ENCODE data around the gene SPDYE1.
"Not testable (repeated sequence)": the region's sequence is repeated elsewhere in the genome, so short reads cannot be mapped to it uniquely, and the experiment has no call there.

Gene SPDYE1

GRCh38 chr7:43982848-43983247 is 14.8 kb upstream of the SPDYE1 start:
- ATAC-seq; DNase-seq; H3K27ac Mint-ChIP-seq; H3K27me3 Mint-ChIP-seq; H3K9me3 Mint-ChIP-seq; H3K36me3 Mint-ChIP-seq (ENCODE audit: low read depth); H3K4me3 Mint-ChIP-seq; H3K4me1 Mint-ChIP-seq: not testable (repeated sequence)

GRCh38 chr7:43983736-43984135 is 14.0 kb upstream of the SPDYE1 start:
- not testable (repeated sequence) for ATAC-seq; DNase-seq; H3K9me3 Mint-ChIP-seq; H3K27me3 Mint-ChIP-seq; H3K4me3 Mint-ChIP-seq; H3K27ac Mint-ChIP-seq; H3K4me1 Mint-ChIP-seq; H3K36me3 Mint-ChIP-seq (ENCODE audit: low read depth)

GRCh38 chr7:43985904-43986864 is 11.5 kb upstream of the SPDYE1 start:
- not testable (repeated sequence) for H3K4me3 Mint-ChIP-seq; H3K36me3 Mint-ChIP-seq (ENCODE audit: low read depth); H3K27me3 Mint-ChIP-seq; H3K4me1 Mint-ChIP-seq; H3K27ac Mint-ChIP-seq; H3K9me3 Mint-ChIP-seq
- DNase-seq (peak; percentile 90), ATAC-seq (peak; percentile 89)

GRCh38 chr7:43987476-43987875 is 10.2 kb upstream of the SPDYE1 start:
- ATAC-seq; H3K4me3 Mint-ChIP-seq; H3K36me3 Mint-ChIP-seq (ENCODE audit: low read depth); H3K9me3 Mint-ChIP-seq; H3K27me3 Mint-ChIP-seq; H3K27ac Mint-ChIP-seq; H3K4me1 Mint-ChIP-seq; DNase-seq: not testable (repeated sequence)

GRCh38 chr7:43990011-43990585 is 7.6 kb upstream of the SPDYE1 start:
- H3K4me3 Mint-ChIP-seq; H3K27ac Mint-ChIP-seq; H3K9me3 Mint-ChIP-seq; H3K4me1 Mint-ChIP-seq; DNase-seq; H3K27me3 Mint-ChIP-seq; ATAC-seq; H3K36me3 Mint-ChIP-seq (ENCODE audit: low read depth): not testable (repeated sequence)

GRCh38 chr7:43990829-43991228 is 6.9 kb upstream of the SPDYE1 start:
- H3K4me3 Mint-ChIP-seq; H3K27me3 Mint-ChIP-seq; H3K27ac Mint-ChIP-seq; H3K9me3 Mint-ChIP-seq; H3K36me3 Mint-ChIP-seq (ENCODE audit: low read depth); DNase-seq; H3K4me1 Mint-ChIP-seq; ATAC-seq: not testable (repeated sequence)

GRCh38 chr7:43992896-43993295 is 4.8 kb upstream of the SPDYE1 start:
- not testable (repeated sequence) for H3K27me3 Mint-ChIP-seq; H3K36me3 Mint-ChIP-seq (ENCODE audit: low read depth); H3K9me3 Mint-ChIP-seq; DNase-seq; H3K4me3 Mint-ChIP-seq; H3K4me1 Mint-ChIP-seq; H3K27ac Mint-ChIP-seq
- ATAC-seq: peak; percentile 63

- not testable (repeated sequence) for DNase-seq; H3K4me1 Mint-ChIP-seq; H3K9me3 Mint-ChIP-seq; H3K27me3 Mint-ChIP-seq; H3K36me3 Mint-ChIP-seq (ENCODE audit: low read depth); H3K27ac Mint-ChIP-seq; H3K4me3 Mint-ChIP-seq; ATAC-seq
These were observed 3.0 kb upstream of the SPDYE1 start for GRCh38 chr7:43994681-43995080.

- DNase-seq, H3K4me1 Mint-ChIP-seq: not testable (repeated sequence)
These were observed 14.4 kb downstream of the SPDYE1 start for GRCh38 chr7:44012081-44012480.

GRCh38 chr7:44015090-44015489 is 17.4 kb downstream of the SPDYE1 start:
- not testable (repeated sequence) for H3K27me3 Mint-ChIP-seq; ATAC-seq; H3K4me3 Mint-ChIP-seq; DNase-seq; H3K36me3 Mint-ChIP-seq (ENCODE audit: low read depth); H3K9me3 Mint-ChIP-seq; H3K27ac Mint-ChIP-seq
- H3K4me1 Mint-ChIP-seq: peaks cover 13% of the 10 kb centered on the region

More at GRCh38 chr7:44012081-44012480, 14.4 kb downstream of the SPDYE1 start:
- not testable (repeated sequence) for H3K27me3 Mint-ChIP-seq; H3K9me3 Mint-ChIP-seq; H3K27ac Mint-ChIP-seq; H3K4me3 Mint-ChIP-seq; H3K36me3 Mint-ChIP-seq (ENCODE audit: low read depth); ATAC-seq

GRCh38 chr7:44018857-44019807 is 21.4 kb downstream of the SPDYE1 start:
- peak overlapping the region; percentile 80 for H3K27ac Mint-ChIP-seq
- DNase-seq (peak; percentile 100), ATAC-seq (peak; percentile 86)
- peaks cover 34% of the 10 kb centered on the region for H3K4me1 Mint-ChIP-seq
- H3K27me3 Mint-ChIP-seq; H3K9me3 Mint-ChIP-seq; H3K36me3 Mint-ChIP-seq (ENCODE audit: low read depth): not testable (repeated sequence)
- peak overlapping the region; percentile 86 for H3K4me3 Mint-ChIP-seq

GRCh38 chr7:44019825-44020224 is 22.1 kb downstream of the SPDYE1 start:
- not testable (repeated sequence) for DNase-seq; H3K36me3 Mint-ChIP-seq (ENCODE audit: low read depth); ATAC-seq; H3K27ac Mint-ChIP-seq; H3K27me3 Mint-ChIP-seq; H3K9me3 Mint-ChIP-seq; H3K4me3 Mint-ChIP-seq
- peaks cover 34% of the 10 kb centered on the region for H3K4me1 Mint-ChIP-seq

GRCh38 chr7:44022069-44022468 is 24.4 kb downstream of the SPDYE1 start:
- H3K4me3 Mint-ChIP-seq; H3K36me3 Mint-ChIP-seq (ENCODE audit: low read depth); ATAC-seq; H3K27me3 Mint-ChIP-seq; DNase-seq; H3K27ac Mint-ChIP-seq; H3K9me3 Mint-ChIP-seq: not testable (repeated sequence)
- H3K4me1 Mint-ChIP-seq: peaks cover 32% of the 10 kb centered on the region

GRCh38 chr7:44022796-44023467 is 25.2 kb downstream of the SPDYE1 start:
- H3K4me3 Mint-ChIP-seq: peak overlapping the region; percentile 54
- H3K27me3 Mint-ChIP-seq; DNase-seq; H3K36me3 Mint-ChIP-seq (ENCODE audit: low read depth); H3K9me3 Mint-ChIP-seq: not testable (repeated sequence)
- ATAC-seq: peak; percentile 29
- H3K4me1 Mint-ChIP-seq: peaks cover 28% of the 10 kb centered on the region
- peak overlapping the region; percentile 79 for H3K27ac Mint-ChIP-seq

All from activated naive CD8-positive, alpha-beta T cell treated with anti-CD3 and anti-CD28 coated beads, Interleukin-2, amount 50 U/mL, for 24 hours (primary cell).